ENCODE results near the gene LMTK2.

LMTK2 gene

GRCh38 chr7:98138672-98139071 lies 32.0 kb downstream of the LMTK2 start:
- DNase-seq, result no peak

GRCh38 chr7:98142658-98143057 lies 36.0 kb downstream of the LMTK2 start:
- DNase-seq, result no peak

- DNase-seq, result no peak
These were observed 41.9 kb downstream of the LMTK2 start for GRCh38 chr7:98148607-98149006.

- no peak for DNase-seq
These were observed 42.5 kb downstream of the LMTK2 start for GRCh38 chr7:98149116-98149692.

GRCh38 chr7:98151884-98152283 lies 45.2 kb downstream of the LMTK2 start:
- DNase-seq, result no peak

- no peak for DNase-seq
These were observed 50.0 kb downstream of the LMTK2 start for GRCh38 chr7:98156700-98157099.

- DNase-seq, result no peak
These were observed 51.1 kb downstream of the LMTK2 start for GRCh38 chr7:98157761-98158160.

- no peak for DNase-seq
These were observed 56.1 kb downstream of the LMTK2 start for GRCh38 chr7:98162758-98163157.

- no peak for DNase-seq
These were observed 56.6 kb downstream of the LMTK2 start for GRCh38 chr7:98163269-98163668.

GRCh38 chr7:98163704-98164494 lies 57.2 kb downstream of the LMTK2 start:
- no peak for DNase-seq

GRCh38 chr7:98165827-98166667 lies 59.4 kb downstream of the LMTK2 start:
- DNase-seq, result peak; percentile 31

GRCh38 chr7:98166668-98166970 lies 60.0 kb downstream of the LMTK2 start:
- DNase-seq, result no peak

GRCh38 chr7:98167653-98168052 lies 61.0 kb downstream of the LMTK2 start:
- no peak for DNase-seq

GRCh38 chr7:98168181-98168903 lies 61.7 kb downstream of the LMTK2 start:
- DNase-seq, result peak; percentile 79

GRCh38 chr7:98168904-98169621 lies 62.4 kb downstream of the LMTK2 start:
- no peak for DNase-seq

GRCh38 chr7:98170966-98171365 lies 64.3 kb downstream of the LMTK2 start:
- no peak for DNase-seq

GRCh38 chr7:98171449-98171848 lies 64.8 kb downstream of the LMTK2 start:
- DNase-seq, result no peak

- DNase-seq, result peak; percentile 86
These were observed 67.9 kb downstream of the LMTK2 start for GRCh38 chr7:98174334-98175259.

- DNase-seq, result no peak
These were observed 68.7 kb downstream of the LMTK2 start for GRCh38 chr7:98175260-98175940.

GRCh38 chr7:98177553-98177952 lies 70.9 kb downstream of the LMTK2 start:
- DNase-seq, result no peak

GRCh38 chr7:98178321-98178720 lies 71.7 kb downstream of the LMTK2 start:
- DNase-seq, result peak; percentile 94
